K562 (cell line): Measurements from ENCODE around the gene JUP. TPM values are rescaled to one million over a fixed set of nuclear protein-coding genes. Genes with fewer than 3 reads are reported as not detected.

Experiments used
- ATAC-seq: fragments of 200-7000 bp; cut with Tn5 transposase; 3 replicates; pipeline ENCODE4 v1.9.1; 2020; ENCODE audit warnings: moderate library complexity
- BruUV-seq: library from RNA; stranded (reverse); fragments of 400-500 nt; replicated peaks from 2 replicates; lab custom pipeline; 2021; lab: Mats Ljungman, UMichigan
- CTCF ChIA-PET: fragments of 300-600 bp; formaldehyde crosslinking; extraction: SDS; loops from one replicate; lab custom pipeline; 2021; ENCODE audit warnings: low intra/inter-chr PET ratio; lab: Yijun Ruan, JAX
- POLR2A ChIA-PET: fragments of 300-600, 350-650 bp; sonication (Branson Sonifier 250); formaldehyde crosslinking; extraction: SDS; loops from one replicate; lab custom pipeline; 2021; ENCODE audit warnings: antibody characterized with exemption, inconsistent platforms; lab: Yijun Ruan, JAX
- DNase-seq, 4 experiments: peaks; one replicate each; pipeline versions ENCODE4 v3.0.0 to v3.0.0-alpha.2; 2011 to 2018; ENCODE audit warnings: low spot score in 3 of 4, mixed read lengths in 3 of 4; ENCODE audit errors: extremely low read depth in 1 of 4
- FAIRE-seq: peaks from 2 replicates; lab custom pipeline; 2011; peaks lifted over from hg19 to GRCh38; lab: Jason Lieb, UNC
- H2AFZ ChIP-seq: 2 replicates; pipeline ENCODE4 v1.6.0; 2011; ENCODE audit warnings: low read depth, low read length, control low read depth, inconsistent platforms
- H3K27ac ChIP-seq: fragments of 200-600 bp; 3 replicates; pipeline ENCODE4 v1.8.0; 2011; ENCODE audit warnings: low read depth, mild to moderate bottlenecking, control low read depth, inconsistent platforms, low read length, moderate library complexity, mixed read lengths; ENCODE audit errors: extremely low read depth
- H3K27me3 ChIP-seq, 2 experiments: fragments of 300-600 bp in 1 of 2; 2 replicates in 1 of 2; 3 replicates in 1 of 2; pipeline versions ENCODE4 v1.6.0 to v1.8.0; 2011; ENCODE audit warnings: inconsistent platforms in 2 of 2, low read length in 2 of 2, mild to moderate bottlenecking in 1 of 2, mixed read lengths in 1 of 2, moderate library complexity in 1 of 2; ENCODE audit not compliant: control insufficient read depth in 2 of 2, insufficient read depth in 2 of 2
- H3K36me3 ChIP-seq: fragments of 300-600 bp; 3 replicates; pipeline ENCODE4 v1.8.0; 2011; ENCODE audit warnings: mild to moderate bottlenecking, low read length, inconsistent platforms; ENCODE audit not compliant: control insufficient read depth, insufficient read depth
- H3K4me1 ChIP-seq, 2 experiments: fragments of 200-600 bp in 1 of 2; replicated peaks in 1 of 2; 2 replicates in 1 of 2; 3 replicates in 1 of 2; pipeline versions ENCODE4 v1.5.1 to v1.8.0; 2011; ENCODE audit warnings: inconsistent platforms in 2 of 2, low read length in 2 of 2, mild to moderate bottlenecking in 1 of 2, mixed read lengths in 1 of 2, moderate library complexity in 1 of 2; ENCODE audit not compliant: control insufficient read depth in 2 of 2, insufficient read depth in 2 of 2
- H3K4me2 ChIP-seq: 2 replicates; pipeline ENCODE4 v1.6.1; 2011; ENCODE audit warnings: low read length, control low read depth, inconsistent platforms, mixed read lengths; ENCODE audit not compliant: insufficient read depth
- H3K4me3 ChIP-seq: fragments of 200-600 bp; sonication (generic), shearing (Covaris generic); 2 replicates; pipeline ENCODE4 v1.5.1; 2016; ENCODE audit warnings: control low read depth, inconsistent platforms
- H3K79me2 ChIP-seq: fragments of 200-600 bp; 3 replicates; pipeline ENCODE4 v1.8.0; 2011; ENCODE audit warnings: low read length, inconsistent platforms; ENCODE audit not compliant: control insufficient read depth, insufficient read depth
- H3K9ac ChIP-seq, 2 experiments: 2 replicates each; pipeline versions ENCODE4 v1.6.0 to v1.6.1; 2011; ENCODE audit warnings: low read depth in 2 of 2, low read length in 2 of 2, control low read depth in 1 of 2, inconsistent platforms in 1 of 2, mild to moderate bottlenecking in 1 of 2, mixed read lengths in 1 of 2; ENCODE audit not compliant: insufficient read depth in 1 of 2
- H3K9me1 ChIP-seq: one replicate; pipeline ENCODE4 v1.6.0; 2011; ENCODE audit warnings: inconsistent platforms, mild to moderate bottlenecking, low read length, moderate library complexity; ENCODE audit not compliant: control insufficient read depth, insufficient read depth
- H3K9me3 ChIP-seq: replicated peaks from 2 replicates; pipeline ENCODE4 v1.5.1; 2011; ENCODE audit warnings: low read depth, low read length, inconsistent platforms; ENCODE audit not compliant: control insufficient read depth, insufficient read depth
- H4K20me1 ChIP-seq: replicated peaks from 2 replicates; pipeline ENCODE4 v1.6.1; 2011; ENCODE audit warnings: low read length, inconsistent platforms, mixed read lengths; ENCODE audit not compliant: control insufficient read depth, insufficient read depth
- ADNP ChIP-seq: fragments of 200-800 bp; sonication (Bioruptor generic); IDR thresholded peaks from 2 replicates; pipeline ENCODE4 v1.6.1; 2016; ENCODE audit warnings: missing genetic modification characterization, missing compliant biosample characterization
- BCOR ChIP-seq: fragments of 450-650 bp; IDR thresholded peaks from 2 replicates; pipeline ENCODE4 v1.6.1; 2016
- DNMT1 ChIP-seq: fragments of 450-650 bp; IDR thresholded peaks from 2 replicates; pipeline ENCODE4 v1.6.1; 2016; ENCODE audit warnings: antibody characterized with exemption, mild to moderate bottlenecking
- E4F1 ChIP-seq: fragments of 250-450 bp; sonication (Bioruptor Pico); IDR thresholded peaks from 2 replicates; pipeline ENCODE4 v1.5.0; 2021; ENCODE audit warnings: mild to moderate bottlenecking, borderline replicate concordance
- FOXA1 ChIP-seq: fragments of 450-650 bp; IDR thresholded peaks from 2 replicates; pipeline ENCODE4 v1.6.1; 2016; ENCODE audit warnings: mild to moderate bottlenecking, borderline replicate concordance
- GTF2B ChIP-seq: IDR thresholded peaks from 2 replicates; pipeline ENCODE4 v1.6.1; 2011; ENCODE audit not compliant: insufficient read length; ENCODE audit errors: extremely low read depth
- KLF13 ChIP-seq: fragments of 450-650 bp; IDR thresholded peaks from 2 replicates; pipeline ENCODE4 v1.6.1; 2016; ENCODE audit warnings: missing genetic modification characterization, low read depth, mild to moderate bottlenecking, missing compliant biosample characterization, moderate library complexity, borderline replicate concordance
- NFIC ChIP-seq: fragments of 450-650 bp; IDR thresholded peaks from 2 replicates; pipeline ENCODE4 v1.6.1; 2017; ENCODE audit warnings: mild to moderate bottlenecking, inconsistent platforms
- PHF8 ChIP-seq: fragments of 200-600 bp; sonication (generic); IDR thresholded peaks from 2 replicates; pipeline ENCODE4 v1.6.1; 2012; ENCODE audit warnings: mixed run types, mild to moderate bottlenecking, inconsistent platforms, low read length, moderate library complexity, borderline replicate concordance
- RAD21 ChIP-seq, 2 experiments: fragments of 250-450 bp in 1 of 2; fragments of 450-650 bp in 1 of 2; sonication (Bioruptor Pico) in 1 of 2; formaldehyde crosslinking in 1 of 2; IDR thresholded peaks in 1 of 2; conservative IDR thresholded peaks in 1 of 2; 2 replicates each; pipeline versions ENCODE4 v1.4.0 to v1.8.0; 2020 to 2022; ENCODE audit warnings: mild to moderate bottlenecking in 2 of 2, moderate library complexity in 1 of 2
- RBM25 ChIP-seq: fragments of 200-400 bp; formaldehyde crosslinking; IDR thresholded peaks from 2 replicates; pipeline ENCODE4 v1.6.1; 2018; ENCODE audit warnings: low read length, low read depth, moderate library complexity; ENCODE audit not compliant: severe bottlenecking
- SREBF1 ChIP-seq: fragments of 150-350 bp; IDR thresholded peaks from 2 replicates; pipeline ENCODE4 v1.6.1; 2014; ENCODE audit warnings: antibody characterized with exemption, low read depth, low read length, borderline replicate concordance
- ZNF764 ChIP-seq: fragments of 250-450 bp; sonication (Bioruptor Pico); IDR thresholded peaks from 2 replicates; pipeline ENCODE4 v1.4.0; 2020; ENCODE audit warnings: low read depth, mild to moderate bottlenecking, moderate library complexity
- WGBS: fragments of 100-300 bp; shearing (Covaris generic); methylation state at CpG from one replicate; pipeline ENCODE4 v1.1.6; 2016; ENCODE audit warnings: low coverage, mixed read lengths; ENCODE audit not compliant: insufficient coverage; ENCODE audit errors: missing lambda C conversion rate; 5-methylcytosine and 5-hydroxymethylcytosine counted together
- in situ Hi-C: fragments of 300-500 bp; cut with MboI; formaldehyde crosslinking; loops from 4 replicates; pipeline ENCODE4 v1.15.0; 2018; ENCODE audit warnings: inconsistent platforms, mixed read lengths
- intact Hi-C: fragments of 100-400 bp; cut with micrococcal nuclease; formaldehyde crosslinking; loops from 2 replicates; pipeline ENCODE4 v1.14.2; 2022
- polyA plus RNA-seq, 8 experiments: library from polyadenylated mRNA; depleted of rRNA in 4 of 8; stranded (reverse) in 5 of 8; unstranded in 3 of 8; fragments of >200 nt; fragmentation: Nextera tagmentation in 2 of 8; fragmentation: Illumina TruSeq in 1 of 8; extraction: Ambion mirVana in 2 of 8; extraction: Trizol in 1 of 8; gene quantifications; 2 replicates each; pipeline versions ENCODE4 v1.2.1 to v1.2.3, GENCODE V29; 2011 to 2014; ENCODE audit warnings: inconsistent platforms in 1 of 8, missing spikeins in 1 of 8
- total RNA-seq, 7 experiments: library from RNA; depleted of rRNA in 6 of 7; stranded (reverse); fragments of >200 nt in 6 of 7; fragmentation: Illumina TruSeq in 2 of 7; extraction: Trizol in 2 of 7; gene quantifications; 2 replicates each; pipeline versions ENCODE4 v1.2.1 to v1.2.3, GENCODE V29; 2011 to 2021; ENCODE audit warnings: low replicate concordance in 1 of 7

Gene JUP
- total and polyA plus RNA-seq, 9 of the 15 experiments (the other 6 are each of a cell fraction or from before 2014, with no cell fraction given) = 6.4 to 177 (median 31.2) TPM

- Histone ChIP-seq H3K27me3 (no peaks in the 10 kb centered on the region), H3K27ac (no peak overlapping the region), H3K36me3 (peaks cover 84% of the 10 kb centered on the region), H3K9me1 (peaks cover 3% of the 10 kb centered on the region), H3K9me3 (no peaks in the 10 kb centered on the region), H3K79me2 (peaks cover 17% of the 10 kb centered on the region), H3K4me1 (peaks cover 0 to 18% of the 10 kb centered on the region in 2 experiments; a peak in 2 of 5 replicates), H4K20me1 (peaks cover 10% of the 10 kb centered on the region; the same call in 1 of the 2 replicates), H3K4me3 (no peak overlapping the region), H3K4me2 (no peak overlapping the region), H3K9ac (no peak overlapping the region), H2AFZ (no peak overlapping the region)
- no TSS peak for BruUV-seq
- intact Hi-C loops = no loop called here
- TF ChIP-seq FOXA1 (no peak), ADNP (tag) (peak; percentile 60; the same call in 1 of the 2 replicates), BCOR (peak; percentile 53; the same call in 1 of the 2 replicates), RBM25 (peak; percentile 44)
- FAIRE-seq (no peak), ATAC-seq (no peak), DNase-seq (peak in 1 of 4 experiments; percentile 12)
- POLR2A ChIA-PET = interaction anchor here (1.7 kb wide), 1 partner anchor 12 kb away, joined by 5 read pairs; no protein-coding TSS in a partner anchor
- WGBS = 68% methylated on average over 3 of the region's 3 CpGs
- CTCF ChIA-PET = no interaction called here
- in situ Hi-C loops = no loop called here
Measured at GRCh38 chr17:41769985-41770384, 16.5 kb downstream of the JUP start.

- Histone ChIP-seq H3K4me1 (peaks cover 0 to 18% of the 10 kb centered on the region in 2 experiments; a peak in 2 of 5 replicates), H3K9me1 (peaks cover 3% of the 10 kb centered on the region), H3K27me3 (no peaks in the 10 kb centered on the region), H4K20me1 (peaks cover 10% of the 10 kb centered on the region; the same call in 1 of the 2 replicates), H3K4me2 (no peak overlapping the region), H3K4me3 (no peak overlapping the region), H3K27ac (no peak overlapping the region), H3K9me3 (no peaks in the 10 kb centered on the region), H3K9ac (no peak overlapping the region), H2AFZ (no peak overlapping the region), H3K36me3 (peaks cover 85% of the 10 kb centered on the region), H3K79me2 (peaks cover 12% of the 10 kb centered on the region)
- DNase-seq = peak in 1 of 4 experiments; percentile 23
- FAIRE-seq = no peak
- ChIA-PET CTCF (no interaction called here), POLR2A (no interaction called here)
- intact Hi-C loops (no loop called here), in situ Hi-C loops (no loop called here)
- BruUV-seq = no TSS peak
- WGBS = 93% methylated on average over 14 of the region's 16 CpGs
- TF ChIP-seq ZNF764 (CRISPR knock-in tag) (no peak), DNMT1 (no peak), KLF13 (tag) (no peak), SREBF1 (no peak), RAD21 (CRISPR knock-in tag; conservative IDR thresholded peaks at IDR 0.05 in 1 of 2, IDR thresholded peaks at IDR 0.05 in 1 of 2) (no peak), GTF2B (no peak), PHF8 (no peak), E4F1 (no peak), NFIC (no peak)
- no peak for ATAC-seq
Measured at GRCh38 chr17:41769346-41769862, 17.1 kb downstream of the JUP start.
